ENCODE results near the gene OSBPL1A. TPM values are rescaled to one million over a fixed set of nuclear protein-coding genes. Genes with fewer than 3 reads are reported as not detected.

OSBPL1A gene
- total RNA-seq, 1 experiment from 2014 or later: 37.4 TPM

- Histone ChIP-seq H3K9me3 (ENCODE audit: insufficient read depth, low read depth) (no peaks in the 10 kb centered on the region), H3K27ac (no peak overlapping the region), H2AFZ (no peak overlapping the region), H3K36me3 (ENCODE audit: low read depth) (no peaks in the 10 kb centered on the region), H3F3A (ENCODE audit: insufficient read depth, low read depth) (no peaks in the 10 kb centered on the region), H4K20me1 (ENCODE audit: insufficient read depth) (no peaks in the 10 kb centered on the region), H3K9me2 (ENCODE audit: insufficient read depth) (no peaks in the 10 kb centered on the region), H3K4me1 (replicated peaks; ENCODE audit: insufficient read depth) (no peaks in the 10 kb centered on the region), H3K4me2 (no peak overlapping the region), H3K27me3 (ENCODE audit: insufficient read depth, low read depth) (no peaks in the 10 kb centered on the region), H3K4me3 (no peak overlapping the region), H3K79me2 (ENCODE audit: low read depth) (peaks cover 6% of the 10 kb centered on the region; the same call in 1 of the 2 replicates)
- no peak for DNase-seq
- no TSS peak for BruUV-seq (replicated peaks)
- ChIA-PET CTCF (no interaction called here), POLR2A (ENCODE audit: unreplicated experiment) (no interaction called here)
- intact Hi-C loops (cut with micrococcal nuclease; ENCODE audit: unreplicated experiment): no loop called here
- TF ChIP-seq CTCF (conservative IDR thresholded peaks at IDR 0.05): no peak
- no peak for TF ChIP-seq EZH2 (IDR thresholded peaks at IDR 0.05; ENCODE audit: low read depth)
These were observed 159.2 kb downstream of the OSBPL1A start for GRCh38 chr18:24238387-24238786.

DNA sequence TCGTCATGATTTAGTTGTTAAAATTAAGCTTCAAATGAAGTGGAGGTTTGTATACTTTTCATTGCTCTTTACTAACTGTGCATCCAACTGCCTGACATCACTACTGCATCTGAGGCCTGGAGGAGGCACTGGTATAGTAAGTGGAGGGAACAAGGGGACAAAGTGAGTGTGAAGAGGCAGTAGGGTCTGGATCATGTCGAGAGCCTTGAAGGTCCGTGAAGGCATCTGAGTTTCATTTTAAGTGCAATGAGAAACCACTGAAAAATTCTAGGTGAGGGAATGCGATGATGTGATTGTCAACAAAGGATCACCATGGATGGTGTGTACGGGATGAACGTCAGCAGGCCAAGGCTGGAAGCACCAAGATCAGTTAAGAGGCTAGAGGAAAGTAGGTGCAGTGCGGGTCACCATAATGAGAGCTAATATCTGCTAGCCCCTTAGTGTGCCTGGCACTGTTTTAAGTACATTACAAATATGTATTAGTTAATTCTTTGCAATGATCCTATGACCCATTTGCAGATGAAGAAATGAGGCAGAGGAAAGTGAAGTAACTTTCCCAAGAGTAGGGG lies 162.7 kb downstream of the OSBPL1A start:
- H4K20me1 ChIP-seq (ENCODE audit: insufficient read depth): no peaks in the 10 kb centered on the region
- H3K4me3 ChIP-seq: no peak overlapping the region
- no peaks in the 10 kb centered on the region for H3K36me3 ChIP-seq (ENCODE audit: low read depth)
- no peaks in the 10 kb centered on the region for H3K9me3 ChIP-seq (ENCODE audit: insufficient read depth, low read depth)
- H3K9me2 ChIP-seq (ENCODE audit: insufficient read depth): no peaks in the 10 kb centered on the region
- no peaks in the 10 kb centered on the region for H3K27me3 ChIP-seq (ENCODE audit: insufficient read depth, low read depth)
- no peak for DNase-seq
- ChIA-PET CTCF (no interaction called here), POLR2A (ENCODE audit: unreplicated experiment) (no interaction called here)
- H2AFZ ChIP-seq: no peak overlapping the region
- H3F3A ChIP-seq (ENCODE audit: insufficient read depth, low read depth): no peaks in the 10 kb centered on the region
- intact Hi-C loops (cut with micrococcal nuclease; ENCODE audit: unreplicated experiment): no loop called here
- no peak overlapping the region for H3K4me2 ChIP-seq
- H3K4me1 ChIP-seq (replicated peaks; ENCODE audit: insufficient read depth): no peaks in the 10 kb centered on the region
- H3K79me2 ChIP-seq (ENCODE audit: low read depth): no peaks in the 10 kb centered on the region
- TF ChIP-seq CTCF (conservative IDR thresholded peaks at IDR 0.05) (no peak), EZH2 (IDR thresholded peaks at IDR 0.05; ENCODE audit: low read depth) (no peak)
- no TSS peak for BruUV-seq (replicated peaks)
- no peak overlapping the region for H3K27ac ChIP-seq

GRCh38 chr18:24234330-24234729 lies 163.3 kb downstream of the OSBPL1A start:
- H4K20me1 ChIP-seq (ENCODE audit: insufficient read depth): no peaks in the 10 kb centered on the region
- POLR2A ChIA-PET (ENCODE audit: unreplicated experiment): no interaction called here
- H3K4me2 ChIP-seq: no peak overlapping the region
- no peaks in the 10 kb centered on the region for H3K79me2 ChIP-seq (ENCODE audit: low read depth)
- CTCF ChIA-PET: no interaction called here
- TF ChIP-seq EZH2 (IDR thresholded peaks at IDR 0.05; ENCODE audit: low read depth) (no peak), CTCF (conservative IDR thresholded peaks at IDR 0.05) (no peak)
- no TSS peak for BruUV-seq (replicated peaks)
- H3K27ac ChIP-seq: no peak overlapping the region
- H3K36me3 ChIP-seq (ENCODE audit: low read depth): no peaks in the 10 kb centered on the region
- H3K4me1 ChIP-seq (replicated peaks; ENCODE audit: insufficient read depth): peaks cover 2% of the 10 kb centered on the region
- H3K9me3 ChIP-seq (ENCODE audit: insufficient read depth, low read depth): no peaks in the 10 kb centered on the region
- no peak overlapping the region for H3K4me3 ChIP-seq
- H3K27me3 ChIP-seq (ENCODE audit: insufficient read depth, low read depth): no peaks in the 10 kb centered on the region
- no peak for DNase-seq
- intact Hi-C loops (cut with micrococcal nuclease; ENCODE audit: unreplicated experiment): no loop called here
- H3F3A ChIP-seq (ENCODE audit: insufficient read depth, low read depth): peaks cover 2% of the 10 kb centered on the region; the same call in 1 of the 2 replicates
- no peaks in the 10 kb centered on the region for H3K9me2 ChIP-seq (ENCODE audit: insufficient read depth)
- no peak overlapping the region for H2AFZ ChIP-seq

All from PC-9 (cell line).